Measurements from ENCODE around the gene ZNF385D. TPM values are rescaled to one million over a fixed set of nuclear protein-coding genes. Genes with fewer than 3 reads are reported as not detected.

ZNF385D gene
- total RNA-seq, 1 donor from 2014 or later, result not detected

- Mint-ChIP-seq H3K9me3 (peaks cover 2% of the 10 kb centered on the region), H3K4me1 (no peaks in the 10 kb centered on the region), H3K27ac (no peak overlapping the region), H3K4me3 (no peak overlapping the region), H3K36me3 (ENCODE audit: low read depth) (no peaks in the 10 kb centered on the region), H3K27me3 (no peaks in the 10 kb centered on the region)
- ChIA-PET POLR2A (no interaction called here), CTCF (no interaction called here)
- intact Hi-C loops (cut with micrococcal nuclease), result no loop called here
- ATAC-seq (ENCODE audit: low read depth) (no peak), DNase-seq (no peak)
- TF ChIP-seq CTCF (IDR thresholded peaks at IDR 0.05), result no peak
Measured at GRCh38 chr3:21634112-21634511, 116.9 kb downstream of the ZNF385D start.

- CTCF ChIA-PET, result no interaction called here
- Mint-ChIP-seq H3K36me3 (ENCODE audit: low read depth) (no peaks in the 10 kb centered on the region), H3K27ac (no peak overlapping the region), H3K4me3 (no peak overlapping the region), H3K27me3 (no peaks in the 10 kb centered on the region), H3K9me3 (no peaks in the 10 kb centered on the region), H3K4me1 (no peaks in the 10 kb centered on the region)
- DNase-seq, result no peak
- intact Hi-C loops (cut with micrococcal nuclease), result no loop called here
- no peak for TF ChIP-seq CTCF (IDR thresholded peaks at IDR 0.05)
- no peak for ATAC-seq (ENCODE audit: low read depth)
- POLR2A ChIA-PET, result no interaction called here
Measured at GRCh38 chr3:21624524-21624923, 126.5 kb downstream of the ZNF385D start.

GRCh38 chr3:21621181-21621651 is 129.8 kb downstream of the ZNF385D start:
- DNase-seq, result no peak
- ChIA-PET CTCF (no interaction called here), POLR2A (no interaction called here)
- H3K9me3 Mint-ChIP-seq, result no peaks in the 10 kb centered on the region
- H3K4me1 Mint-ChIP-seq, result no peaks in the 10 kb centered on the region
- H3K4me3 Mint-ChIP-seq, result no peak overlapping the region
- no peaks in the 10 kb centered on the region for H3K27me3 Mint-ChIP-seq
- no peak overlapping the region for H3K27ac Mint-ChIP-seq
- H3K36me3 Mint-ChIP-seq (ENCODE audit: low read depth), result no peaks in the 10 kb centered on the region
- no peak for ATAC-seq (ENCODE audit: low read depth)
- intact Hi-C loops (cut with micrococcal nuclease), result no loop called here
- TF ChIP-seq CTCF (IDR thresholded peaks at IDR 0.05), result no peak

GRCh38 chr3:21620511-21621155 is 130.4 kb downstream of the ZNF385D start:
- H3K36me3 Mint-ChIP-seq (ENCODE audit: low read depth), result no peaks in the 10 kb centered on the region
- H3K27ac Mint-ChIP-seq, result no peak overlapping the region
- no peaks in the 10 kb centered on the region for H3K4me1 Mint-ChIP-seq
- DNase-seq, result no peak
- POLR2A ChIA-PET, result no interaction called here
- CTCF ChIA-PET, result no interaction called here
- H3K27me3 Mint-ChIP-seq, result no peaks in the 10 kb centered on the region
- TF ChIP-seq CTCF (IDR thresholded peaks at IDR 0.05), result no peak
- ATAC-seq (ENCODE audit: low read depth), result no peak
- H3K9me3 Mint-ChIP-seq, result no peaks in the 10 kb centered on the region
- intact Hi-C loops (cut with micrococcal nuclease), result no loop called here
- no peak overlapping the region for H3K4me3 Mint-ChIP-seq

- H3K4me3 Mint-ChIP-seq, result no peak overlapping the region
- no peak for TF ChIP-seq CTCF (IDR thresholded peaks at IDR 0.05)
- ATAC-seq (ENCODE audit: low read depth) (no peak), DNase-seq (no peak)
- POLR2A ChIA-PET, result no interaction called here
- intact Hi-C loops (cut with micrococcal nuclease), result no loop called here
- CTCF ChIA-PET, result no interaction called here
- no peaks in the 10 kb centered on the region for H3K27me3 Mint-ChIP-seq
- no peak overlapping the region for H3K27ac Mint-ChIP-seq
- peaks cover 3% of the 10 kb centered on the region for H3K9me3 Mint-ChIP-seq
- no peaks in the 10 kb centered on the region for H3K36me3 Mint-ChIP-seq (ENCODE audit: low read depth)
- H3K4me1 Mint-ChIP-seq, result no peaks in the 10 kb centered on the region
Measured at GRCh38 chr3:21618695-21619094, 132.3 kb downstream of the ZNF385D start.

Measured in activated B cell treated with CpG ODN at 0.5 μM for 24 hours (primary cell).